ENCODE results near the gene LRMDA. TPM values are rescaled to one million over a fixed set of nuclear protein-coding genes. Genes with fewer than 3 reads are reported as not detected.

Gene LRMDA
- total RNA-seq, 1 experiment from 2014 or later, result 4.8 TPM

DNA sequence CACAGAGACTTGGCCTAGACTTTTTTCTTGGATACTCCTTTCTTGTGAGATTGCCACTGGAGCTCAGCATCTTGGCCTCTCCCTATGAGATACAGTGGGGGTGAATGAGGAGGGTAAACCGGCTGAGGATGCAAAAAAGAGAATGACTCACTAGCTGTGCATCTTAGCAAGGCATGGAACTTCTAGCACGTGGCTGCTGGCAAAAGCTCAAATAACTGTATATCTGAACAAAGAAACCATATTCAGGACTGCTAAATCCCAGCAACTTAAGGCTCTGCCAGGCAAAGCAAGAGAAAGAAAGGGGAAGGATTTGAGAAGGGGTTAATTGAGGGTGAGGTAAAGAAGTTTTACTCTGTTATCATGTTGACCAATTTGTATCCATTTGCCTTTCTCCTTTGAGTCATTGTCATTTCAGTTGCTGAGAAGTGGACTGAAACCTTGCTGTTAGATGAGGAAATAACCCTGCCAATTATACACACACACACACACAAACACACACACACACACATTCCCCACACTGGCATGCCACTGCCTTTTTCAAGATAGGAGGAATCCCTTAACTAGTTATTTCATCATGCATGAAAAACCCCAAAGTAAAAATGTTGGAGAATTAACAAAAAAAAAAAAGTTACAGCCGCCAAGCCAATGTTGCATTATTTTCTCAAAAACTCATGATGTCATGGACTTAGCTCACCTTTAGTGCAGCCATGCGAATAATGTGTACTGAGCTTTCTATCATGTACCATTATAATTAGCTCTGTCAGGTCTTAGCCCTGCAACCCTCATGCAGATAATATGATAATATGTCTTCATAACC, 997.3 kb downstream of the LRMDA start:
- H3K9ac ChIP-seq (ENCODE audit: low read length), result no peak overlapping the region
- ATAC-seq, result no peak
- peaks cover 0 to 15% of the 10 kb centered on the region in 2 experiments; a peak in 2 of 4 replicates for H3K4me1 ChIP-seq (ENCODE audit: control insufficient read depth in 1 of 2, insufficient read depth in 2 of 2, low read length in 2 of 2)
- H3K9me3 ChIP-seq (ENCODE audit: control insufficient read depth in 1 of 2, insufficient read depth in 1 of 2, low read depth in 1 of 2, low read length in 2 of 2), result no peaks in the 10 kb centered on the region
- no peaks in the 10 kb centered on the region for H3K79me2 ChIP-seq (ENCODE audit: insufficient read depth, low read length)
- ChIA-PET RAD21 (ENCODE audit: low non-redundant PET in 1 of 2, low total read pairs in 2 of 2, uncharacterized antibody in 2 of 2, unreplicated experiment in 2 of 2) (no interaction called here), CTCF (no interaction called here), POLR2A (no interaction called here)
- DNase-seq (ENCODE audit: low read depth, low spot score), result no peak
- intact Hi-C loops (cut with micrococcal nuclease), result no loop called here
- H2AFZ ChIP-seq (ENCODE audit: low read depth, low read length, poor library complexity, severe bottlenecking), result no peak overlapping the region
- H3K27me3 ChIP-seq (ENCODE audit: insufficient read depth, low read length), result no peaks in the 10 kb centered on the region
- no peaks in the 10 kb centered on the region for H4K20me1 ChIP-seq (ENCODE audit: insufficient read depth)
- no TSS peak for BruUV-seq (replicated peaks)
- no peaks in the 10 kb centered on the region for H3K9me2 ChIP-seq (ENCODE audit: insufficient read depth)
- no peak overlapping the region for H3K27ac ChIP-seq (ENCODE audit: low read depth, low read length)
- H3K4me3 ChIP-seq (replicated peaks in 1 of 2; ENCODE audit: low read depth in 1 of 2, low read length in 2 of 2), result no peak overlapping the region
- H3K36me3 ChIP-seq (ENCODE audit: control insufficient read depth in 1 of 2, insufficient read depth in 2 of 2, low read length in 2 of 2), result no peaks in the 10 kb centered on the region
- TF ChIP-seq YY1 (IDR thresholded peaks at IDR 0.05; ENCODE audit: extremely low read depth, insufficient replicate concordance, low read depth, low read length), result no peak
- TF ChIP-seq MAX (IDR thresholded peaks at IDR 0.05), result no peak
- no peak for TF ChIP-seq POLR2A (IDR thresholded peaks at IDR 0.05; ENCODE audit: borderline replicate concordance, extremely low read depth, insufficient read depth, insufficient read length)
- no peak for TF ChIP-seq ELF1 (IDR thresholded peaks at IDR 0.05; ENCODE audit: borderline replicate concordance, low read depth)
- TF ChIP-seq EZH2 (IDR thresholded peaks at IDR 0.05), result no peak
- no peak for TF ChIP-seq ATF3 (IDR thresholded peaks at IDR 0.05)
- TF ChIP-seq ZNF274 (IDR thresholded peaks at IDR 0.05; ENCODE audit: low read depth, low read length), result no peak
- TF ChIP-seq, protein P1, sequence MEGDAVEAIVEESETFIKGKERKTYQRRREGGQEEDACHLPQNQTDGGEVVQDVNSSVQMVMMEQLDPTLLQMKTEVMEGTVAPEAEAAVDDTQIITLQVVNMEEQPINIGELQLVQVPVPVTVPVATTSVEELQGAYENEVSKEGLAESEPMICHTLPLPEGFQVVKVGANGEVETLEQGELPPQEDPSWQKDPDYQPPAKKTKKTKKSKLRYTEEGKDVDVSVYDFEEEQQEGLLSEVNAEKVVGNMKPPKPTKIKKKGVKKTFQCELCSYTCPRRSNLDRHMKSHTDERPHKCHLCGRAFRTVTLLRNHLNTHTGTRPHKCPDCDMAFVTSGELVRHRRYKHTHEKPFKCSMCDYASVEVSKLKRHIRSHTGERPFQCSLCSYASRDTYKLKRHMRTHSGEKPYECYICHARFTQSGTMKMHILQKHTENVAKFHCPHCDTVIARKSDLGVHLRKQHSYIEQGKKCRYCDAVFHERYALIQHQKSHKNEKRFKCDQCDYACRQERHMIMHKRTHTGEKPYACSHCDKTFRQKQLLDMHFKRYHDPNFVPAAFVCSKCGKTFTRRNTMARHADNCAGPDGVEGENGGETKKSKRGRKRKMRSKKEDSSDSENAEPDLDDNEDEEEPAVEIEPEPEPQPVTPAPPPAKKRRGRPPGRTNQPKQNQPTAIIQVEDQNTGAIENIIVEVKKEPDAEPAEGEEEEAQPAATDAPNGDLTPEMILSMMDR (IDR thresholded peaks at IDR 0.05 in 2 of 3, conservative IDR thresholded peaks at IDR 0.05 in 1 of 3; ENCODE audit: borderline replicate concordance in 1 of 3, insufficient read depth in 1 of 3, low read depth in 2 of 3, low read length in 2 of 3), result no peak
- no peak for TF ChIP-seq RAD21 (IDR thresholded peaks at IDR 0.05; ENCODE audit: low read depth)
- no peak for TF ChIP-seq CBX3 (IDR thresholded peaks at IDR 0.05; ENCODE audit: low read depth)
- no peak for TF ChIP-seq JUND (IDR thresholded peaks at IDR 0.05)
- no peak for TF ChIP-seq SRF (IDR thresholded peaks at IDR 0.05; ENCODE audit: low read depth)
- no peak for TF ChIP-seq EGR1 (IDR thresholded peaks at IDR 0.05; ENCODE audit: low read depth)
- TF ChIP-seq REST (IDR thresholded peaks at IDR 0.05; ENCODE audit: low read depth), result no peak
- no peak overlapping the region for H3K4me2 ChIP-seq (ENCODE audit: low read length)

Measured in HCT116 (cell line).